ENCODE measurements around the gene PRDM2.

Gene PRDM2

DNA sequence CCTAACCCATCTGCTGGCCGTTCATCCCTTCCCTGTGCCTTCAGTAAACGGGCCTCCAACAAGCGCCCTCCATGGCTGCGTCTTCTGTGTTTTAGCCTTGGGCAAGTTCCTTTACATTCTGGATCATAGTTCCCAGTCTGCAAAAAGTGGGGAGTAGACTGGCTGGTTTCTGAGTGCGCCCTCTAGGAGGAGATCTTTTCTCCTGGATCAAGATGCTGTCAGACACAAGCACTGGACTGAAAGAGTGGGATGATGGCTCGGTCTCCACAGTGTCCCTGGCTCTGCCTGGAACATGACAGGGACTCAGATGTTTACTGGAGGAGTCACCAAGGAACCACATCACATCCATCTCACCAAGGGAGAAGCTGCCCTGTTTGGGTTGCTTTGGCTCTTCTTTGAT is 88.8 kb downstream of the PRDM2 start:
- H3K27me3 ChIP-seq (ENCODE audit: insufficient read depth, low read length), result no peaks in the 10 kb centered on the region
- peaks cover 2% of the 10 kb centered on the region for H3K9me3 ChIP-seq (ENCODE audit: insufficient read depth, low read depth, low read length)
- no peak overlapping the region for H3K14ac ChIP-seq (ENCODE audit: low read length)
- H3K23ac ChIP-seq (ENCODE audit: low read length), result no peak overlapping the region
- no CpG with 5 or more reads among the region's 6 CpGs for WGBS (ENCODE audit: extremely low coverage, insufficient coverage, insufficient read length)
- no peak overlapping the region for H3K9ac ChIP-seq (ENCODE audit: low read length)
- no peak overlapping the region for H4K8ac ChIP-seq (ENCODE audit: low read depth, low read length)
- H3K36me3 ChIP-seq (ENCODE audit: control insufficient read depth in 1 of 2, insufficient read depth in 2 of 2, low read length in 2 of 2), result peaks cover 8 to 21% of the 10 kb centered on the region in 2 experiments
- H3K4me3 ChIP-seq (ENCODE audit: low read depth, low read length), result no peak overlapping the region
- H2AK5ac ChIP-seq (ENCODE audit: low read length), result no peak overlapping the region
- H3K79me2 ChIP-seq (ENCODE audit: control insufficient read depth, insufficient read depth, low read length, poor library complexity), result no peaks in the 10 kb centered on the region
- H3K18ac ChIP-seq (ENCODE audit: low read length), result no peak overlapping the region
- H4K12ac ChIP-seq (ENCODE audit: low read depth, low read length), result no peak overlapping the region
- H3K79me1 ChIP-seq (ENCODE audit: low read length), result no peaks in the 10 kb centered on the region
- no peak overlapping the region for H2BK12ac ChIP-seq (ENCODE audit: low read length)
- peak in 1 of 2 donors; percentile 25 for DNase-seq
- no peak overlapping the region for H3K27ac ChIP-seq (ENCODE audit: low read depth, low read length)
- H4K91ac ChIP-seq (ENCODE audit: low read depth, low read length), result no peak overlapping the region
- H3K4ac ChIP-seq (ENCODE audit: low read depth, low read length), result no peak overlapping the region
- peaks cover 0 to 2% of the 10 kb centered on the region in 2 experiments for H3K4me1 ChIP-seq (ENCODE audit: control insufficient read depth in 1 of 2, insufficient read depth in 2 of 2, low read length in 2 of 2)
- no peak overlapping the region for H3K4me2 ChIP-seq (ENCODE audit: low read length)
- H2BK120ac ChIP-seq (ENCODE audit: insufficient read depth, low read length, poor library complexity), result no peak overlapping the region
- no peak overlapping the region for H2AFZ ChIP-seq (ENCODE audit: insufficient read depth, low read length, poor library complexity)
- no peak overlapping the region for H2BK5ac ChIP-seq (ENCODE audit: low read depth, low read length, poor library complexity)

- H4K91ac ChIP-seq (ENCODE audit: low read depth, low read length), result no peak overlapping the region
- H2BK5ac ChIP-seq (ENCODE audit: low read depth, low read length, poor library complexity), result no peak overlapping the region
- no peak overlapping the region for H4K12ac ChIP-seq (ENCODE audit: low read depth, low read length)
- no peak overlapping the region for H3K4ac ChIP-seq (ENCODE audit: low read depth, low read length)
- peaks cover 10 to 24% of the 10 kb centered on the region in 2 experiments for H3K36me3 ChIP-seq (ENCODE audit: control insufficient read depth in 1 of 2, insufficient read depth in 2 of 2, low read length in 2 of 2)
- no peaks in the 10 kb centered on the region for H3K4me1 ChIP-seq (ENCODE audit: control insufficient read depth in 1 of 2, insufficient read depth in 2 of 2, low read length in 2 of 2)
- H3K27me3 ChIP-seq (ENCODE audit: insufficient read depth, low read length), result no peaks in the 10 kb centered on the region
- H2BK120ac ChIP-seq (ENCODE audit: insufficient read depth, low read length, poor library complexity), result no peak overlapping the region
- no peak overlapping the region for H3K9ac ChIP-seq (ENCODE audit: low read length)
- no peak overlapping the region for H3K18ac ChIP-seq (ENCODE audit: low read length)
- no peaks in the 10 kb centered on the region for H3K79me2 ChIP-seq (ENCODE audit: control insufficient read depth, insufficient read depth, low read length, poor library complexity)
- no peak for DNase-seq
- no peak overlapping the region for H3K4me2 ChIP-seq (ENCODE audit: low read length)
- no peak overlapping the region for H3K4me3 ChIP-seq (ENCODE audit: low read depth, low read length)
- H4K8ac ChIP-seq (ENCODE audit: low read depth, low read length), result no peak overlapping the region
- 100% methylated on average over 2 of the region's 13 CpGs for WGBS (ENCODE audit: extremely low coverage, insufficient coverage, insufficient read length)
- H3K23ac ChIP-seq (ENCODE audit: low read length), result no peak overlapping the region
- H3K14ac ChIP-seq (ENCODE audit: low read length), result no peak overlapping the region
- H2AK5ac ChIP-seq (ENCODE audit: low read length), result no peak overlapping the region
- no peak overlapping the region for H3K27ac ChIP-seq (ENCODE audit: low read depth, low read length)
- no peaks in the 10 kb centered on the region for H3K79me1 ChIP-seq (ENCODE audit: low read length)
- H2AFZ ChIP-seq (ENCODE audit: insufficient read depth, low read length, poor library complexity), result no peak overlapping the region
- peaks cover 2% of the 10 kb centered on the region for H3K9me3 ChIP-seq (ENCODE audit: insufficient read depth, low read depth, low read length)
- H2BK12ac ChIP-seq (ENCODE audit: low read length), result no peak overlapping the region
These were observed 90.5 kb downstream of the PRDM2 start for GRCh38 chr1:13790290-13791030.

DNA sequence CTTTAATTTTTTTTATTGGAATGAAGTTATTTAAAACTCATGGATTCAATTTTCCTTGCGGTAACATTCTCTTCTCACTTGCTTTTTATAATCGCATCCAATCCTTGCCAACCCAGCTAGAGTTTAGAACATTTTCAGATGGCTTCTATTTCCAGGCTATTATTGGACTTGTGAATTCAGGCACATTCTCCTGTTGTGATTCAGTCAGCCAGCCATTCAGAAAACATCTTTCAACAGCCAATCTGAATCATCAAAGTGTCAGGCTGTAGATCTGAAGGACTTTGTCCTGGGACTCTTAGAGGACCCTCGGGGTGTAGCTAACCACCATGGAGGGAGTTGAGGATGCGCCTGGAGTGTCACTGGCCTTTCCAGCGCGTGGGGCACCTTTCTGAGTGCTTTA is 92.4 kb downstream of the PRDM2 start:
- Histone ChIP-seq H3K9me3 (ENCODE audit: insufficient read depth, low read depth, low read length) (peaks cover 2% of the 10 kb centered on the region), H3K79me2 (ENCODE audit: control insufficient read depth, insufficient read depth, low read length, poor library complexity) (no peaks in the 10 kb centered on the region), H3K23ac (ENCODE audit: low read length) (no peak overlapping the region), H3K4me1 (ENCODE audit: control insufficient read depth in 1 of 2, insufficient read depth in 2 of 2, low read length in 2 of 2) (no peaks in the 10 kb centered on the region), H3K4me2 (ENCODE audit: low read length) (no peak overlapping the region), H4K91ac (ENCODE audit: low read depth, low read length) (no peak overlapping the region), H2BK12ac (ENCODE audit: low read length) (no peak overlapping the region), H2AK5ac (ENCODE audit: low read length) (no peak overlapping the region), H2AFZ (ENCODE audit: insufficient read depth, low read length, poor library complexity) (no peak overlapping the region), H4K8ac (ENCODE audit: low read depth, low read length) (no peak overlapping the region), H3K9ac (ENCODE audit: low read length) (no peak overlapping the region), H2BK5ac (ENCODE audit: low read depth, low read length, poor library complexity) (no peak overlapping the region), H3K18ac (ENCODE audit: low read length) (no peak overlapping the region), H3K14ac (ENCODE audit: low read length) (no peak overlapping the region), H3K27me3 (ENCODE audit: insufficient read depth, low read length) (no peaks in the 10 kb centered on the region), H3K79me1 (ENCODE audit: low read length) (no peaks in the 10 kb centered on the region), H3K4ac (ENCODE audit: low read depth, low read length) (no peak overlapping the region), H2BK120ac (ENCODE audit: insufficient read depth, low read length, poor library complexity) (no peak overlapping the region), H3K36me3 (ENCODE audit: control insufficient read depth in 1 of 2, insufficient read depth in 2 of 2, low read length in 2 of 2) (peaks cover 7 to 20% of the 10 kb centered on the region in 2 experiments), H4K12ac (ENCODE audit: low read depth, low read length) (no peak overlapping the region), H3K27ac (ENCODE audit: low read depth, low read length) (no peak overlapping the region), H3K4me3 (ENCODE audit: low read depth, low read length) (no peak overlapping the region)
- DNase-seq, result peak in 1 of 2 donors; percentile 28
- no CpG with 5 or more reads among the region's 6 CpGs for WGBS (ENCODE audit: extremely low coverage, insufficient coverage, insufficient read length)

- Histone ChIP-seq H3K79me2 (ENCODE audit: control insufficient read depth, insufficient read depth, low read length, poor library complexity) (no peaks in the 10 kb centered on the region), H3K36me3 (ENCODE audit: control insufficient read depth in 1 of 2, insufficient read depth in 2 of 2, low read length in 2 of 2) (peaks cover 7 to 20% of the 10 kb centered on the region in 2 experiments), H2BK12ac (ENCODE audit: low read length) (no peak overlapping the region), H3K14ac (ENCODE audit: low read length) (no peak overlapping the region), H3K4me1 (ENCODE audit: control insufficient read depth in 1 of 2, insufficient read depth in 2 of 2, low read length in 2 of 2) (no peaks in the 10 kb centered on the region), H4K91ac (ENCODE audit: low read depth, low read length) (no peak overlapping the region), H3K79me1 (ENCODE audit: low read length) (no peaks in the 10 kb centered on the region), H3K4me3 (ENCODE audit: low read depth, low read length) (no peak overlapping the region), H2AK5ac (ENCODE audit: low read length) (no peak overlapping the region), H2BK5ac (ENCODE audit: low read depth, low read length, poor library complexity) (no peak overlapping the region), H3K4me2 (ENCODE audit: low read length) (no peak overlapping the region), H2AFZ (ENCODE audit: insufficient read depth, low read length, poor library complexity) (no peak overlapping the region), H4K8ac (ENCODE audit: low read depth, low read length) (no peak overlapping the region), H3K23ac (ENCODE audit: low read length) (no peak overlapping the region), H3K9me3 (ENCODE audit: insufficient read depth, low read depth, low read length) (peaks cover 2% of the 10 kb centered on the region), H2BK120ac (ENCODE audit: insufficient read depth, low read length, poor library complexity) (no peak overlapping the region), H3K27ac (ENCODE audit: low read depth, low read length) (no peak overlapping the region), H3K4ac (ENCODE audit: low read depth, low read length) (no peak overlapping the region), H3K9ac (ENCODE audit: low read length) (no peak overlapping the region), H3K27me3 (ENCODE audit: insufficient read depth, low read length) (no peaks in the 10 kb centered on the region), H3K18ac (ENCODE audit: low read length) (no peak overlapping the region), H4K12ac (ENCODE audit: low read depth, low read length) (no peak overlapping the region)
- no peak for DNase-seq
- no CpG with 5 or more reads among the region's 14 CpGs for whole genome bisulfite sequencing (ENCODE audit: extremely low coverage, insufficient coverage, insufficient read length)
These were observed 93.2 kb downstream of the PRDM2 start for GRCh38 chr1:13793088-13793730.
